NCI-H526 (cell line): Measurements from ENCODE around the gene CNGB1.
"Not testable (repeated sequence)": the region's sequence is repeated elsewhere in the genome, so short reads cannot be mapped to it uniquely, and the experiment has no call there.

Experiments used
- DNase-seq, 2 experiments: peaks; one replicate each; lab custom pipeline; 2025; lab: John Stamatoyannopoulos, UW

CNGB1 gene

GRCh38 chr16:57970970-57971369 is at the start of gene CNGB1:
TSS of gene CNGB1 (minus strand) at chr16:57971128. CDS start at chr16:57967286, 3,842 bp downstream.
- DNase-seq: peak; percentile 4

GRCh38 chr16:58019866-58020538 is 49.1 kb upstream of the CNGB1 start:
- DNase-seq: no peak

GRCh38 chr16:58018803-58019202 is 47.9 kb upstream of the CNGB1 start:
- no peak for DNase-seq

GRCh38 chr16:58016840-58017446 is 46.0 kb upstream of the CNGB1 start:
- DNase-seq: no peak

GRCh38 chr16:58013201-58013956 is 42.5 kb upstream of the CNGB1 start:
- no peak for DNase-seq

- DNase-seq: no peak
Observed at GRCh38 chr16:58012481-58012880, 41.6 kb upstream of the CNGB1 start.

- DNase-seq: no peak
Observed at GRCh38 chr16:58011652-58012051, 40.7 kb upstream of the CNGB1 start.

- no peak for DNase-seq
Observed at GRCh38 chr16:58010886-58011285, 40.0 kb upstream of the CNGB1 start.

- no peak for DNase-seq
Observed at GRCh38 chr16:58009856-58010416, 39.0 kb upstream of the CNGB1 start.

- DNase-seq: not testable (repeated sequence)
Observed at GRCh38 chr16:58004736-58005135, 33.8 kb upstream of the CNGB1 start.

GRCh38 chr16:58002936-58003335 is 32.0 kb upstream of the CNGB1 start:
- no peak for DNase-seq

- no peak for DNase-seq
Observed at GRCh38 chr16:58002416-58002800, 31.5 kb upstream of the CNGB1 start.

- DNase-seq: no peak
Observed at GRCh38 chr16:58001781-58002415, 31.0 kb upstream of the CNGB1 start.

- DNase-seq: peak; percentile 16 to 72
Observed at GRCh38 chr16:58000706-58001676, 30.1 kb upstream of the CNGB1 start, which contains the start of gene USB1. TSS of gene USB1 (plus strand) at chr16:58001407. CDS start at chr16:58001484, 77 bp downstream.

GRCh38 chr16:57999971-58000705 is 29.2 kb upstream of the CNGB1 start, which contains the start of gene ZNF319:
TSS of gene ZNF319 (minus strand) at chr16:58000672. CDS start at chr16:57998265, 2,407 bp downstream.
- no peak for DNase-seq

GRCh38 chr16:57999366-57999970 is 28.5 kb upstream of the CNGB1 start:
- DNase-seq: no peak

GRCh38 chr16:57998992-57999365 is 28.1 kb upstream of the CNGB1 start:
- DNase-seq: no peak

GRCh38 chr16:57998486-57998885 is 27.6 kb upstream of the CNGB1 start:
- DNase-seq: no peak

GRCh38 chr16:57997528-57998265 is 26.8 kb upstream of the CNGB1 start:
- DNase-seq: no peak
